ENCODE measurements around the gene AGAP2. TPM values are rescaled to one million over a fixed set of nuclear protein-coding genes. Genes with fewer than 3 reads are reported as not detected.

AGAP2 gene
- total and polyA plus RNA-seq, 2 of the 13 experiments (the other 11 are each of a cell fraction or from before 2014, with no cell fraction given), result 0.38 to 0.45 TPM

DNA sequence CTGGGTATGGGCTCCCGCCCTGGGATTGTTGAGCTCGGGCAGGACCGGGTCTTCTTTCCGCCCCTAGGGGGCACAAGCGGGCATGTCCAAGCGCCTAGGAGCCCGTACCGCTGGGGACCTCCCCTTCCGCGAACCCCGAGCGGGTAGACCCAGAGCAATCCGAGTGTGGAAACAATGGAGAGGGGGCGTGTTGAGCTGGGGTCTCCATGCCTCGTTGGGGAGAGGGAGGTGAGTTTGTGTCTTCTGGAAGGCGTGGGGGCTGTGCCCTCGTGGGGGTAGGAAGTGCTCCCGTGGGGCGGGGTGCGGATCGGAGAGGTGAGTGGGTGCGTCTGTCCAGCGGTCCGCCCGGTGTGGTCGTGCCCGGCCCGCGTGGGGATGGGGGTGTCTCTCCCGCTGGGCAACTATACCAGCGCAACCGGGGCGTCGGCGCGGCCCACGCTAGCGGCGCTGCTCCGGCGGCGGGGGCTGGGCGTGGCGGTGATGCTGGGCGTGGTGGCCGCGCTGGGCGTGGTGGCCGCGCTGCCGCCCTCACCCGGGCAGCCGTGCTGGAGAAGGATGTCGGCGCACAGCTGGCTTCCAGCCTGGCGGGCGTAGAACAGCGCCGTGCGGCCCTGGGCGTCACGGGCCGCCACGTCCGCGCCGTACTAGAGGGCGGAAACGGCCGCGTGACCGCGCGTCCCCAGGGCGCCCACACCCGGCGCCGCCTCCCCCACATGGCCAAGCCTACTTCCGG is 12.2 kb downstream of the AGAP2 start (continued):
- TF ChIP-seq, protein P1, sequence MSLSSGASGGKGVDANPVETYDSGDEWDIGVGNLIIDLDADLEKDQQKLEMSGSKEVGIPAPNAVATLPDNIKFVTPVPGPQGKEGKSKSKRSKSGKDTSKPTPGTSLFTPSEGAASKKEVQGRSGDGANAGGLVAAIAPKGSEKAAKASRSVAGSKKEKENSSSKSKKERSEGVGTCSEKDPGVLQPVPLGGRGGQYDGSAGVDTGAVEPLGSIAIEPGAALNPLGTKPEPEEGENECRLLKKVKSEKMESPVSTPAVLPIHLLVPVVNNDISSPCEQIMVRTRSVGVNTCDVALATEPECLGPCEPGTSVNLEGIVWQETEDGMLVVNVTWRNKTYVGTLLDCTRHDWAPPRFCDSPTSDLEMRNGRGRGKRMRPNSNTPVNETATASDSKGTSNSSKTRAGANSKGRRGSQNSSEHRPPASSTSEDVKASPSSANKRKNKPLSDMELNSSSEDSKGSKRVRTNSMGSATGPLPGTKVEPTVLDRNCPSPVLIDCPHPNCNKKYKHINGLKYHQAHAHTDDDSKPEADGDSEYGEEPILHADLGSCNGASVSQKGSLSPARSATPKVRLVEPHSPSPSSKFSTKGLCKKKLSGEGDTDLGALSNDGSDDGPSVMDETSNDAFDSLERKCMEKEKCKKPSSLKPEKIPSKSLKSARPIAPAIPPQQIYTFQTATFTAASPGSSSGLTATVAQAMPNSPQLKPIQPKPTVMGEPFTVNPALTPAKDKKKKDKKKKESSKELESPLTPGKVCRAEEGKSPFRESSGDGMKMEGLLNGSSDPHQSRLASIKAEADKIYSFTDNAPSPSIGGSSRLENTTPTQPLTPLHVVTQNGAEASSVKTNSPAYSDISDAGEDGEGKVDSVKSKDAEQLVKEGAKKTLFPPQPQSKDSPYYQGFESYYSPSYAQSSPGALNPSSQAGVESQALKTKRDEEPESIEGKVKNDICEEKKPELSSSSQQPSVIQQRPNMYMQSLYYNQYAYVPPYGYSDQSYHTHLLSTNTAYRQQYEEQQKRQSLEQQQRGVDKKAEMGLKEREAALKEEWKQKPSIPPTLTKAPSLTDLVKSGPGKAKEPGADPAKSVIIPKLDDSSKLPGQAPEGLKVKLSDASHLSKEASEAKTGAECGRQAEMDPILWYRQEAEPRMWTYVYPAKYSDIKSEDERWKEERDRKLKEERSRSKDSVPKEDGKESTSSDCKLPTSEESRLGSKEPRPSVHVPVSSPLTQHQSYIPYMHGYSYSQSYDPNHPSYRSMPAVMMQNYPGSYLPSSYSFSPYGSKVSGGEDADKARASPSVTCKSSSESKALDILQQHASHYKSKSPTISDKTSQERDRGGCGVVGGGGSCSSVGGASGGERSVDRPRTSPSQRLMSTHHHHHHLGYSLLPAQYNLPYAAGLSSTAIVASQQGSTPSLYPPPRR (CRISPR knock-in tag; IDR thresholded peaks at IDR 0.05; ENCODE audit: borderline replicate concordance), result no peak
- TF ChIP-seq GPN1 (CRISPR knock-in tag; IDR thresholded peaks at IDR 0.05; ENCODE audit: borderline replicate concordance), result no peak
- peak; percentile 40; the same call in 1 of the 2 replicates for TF ChIP-seq RBFOX2 (IDR thresholded peaks at IDR 0.05; ENCODE audit: low read depth, low read length)
- TF ChIP-seq, protein P2, sequence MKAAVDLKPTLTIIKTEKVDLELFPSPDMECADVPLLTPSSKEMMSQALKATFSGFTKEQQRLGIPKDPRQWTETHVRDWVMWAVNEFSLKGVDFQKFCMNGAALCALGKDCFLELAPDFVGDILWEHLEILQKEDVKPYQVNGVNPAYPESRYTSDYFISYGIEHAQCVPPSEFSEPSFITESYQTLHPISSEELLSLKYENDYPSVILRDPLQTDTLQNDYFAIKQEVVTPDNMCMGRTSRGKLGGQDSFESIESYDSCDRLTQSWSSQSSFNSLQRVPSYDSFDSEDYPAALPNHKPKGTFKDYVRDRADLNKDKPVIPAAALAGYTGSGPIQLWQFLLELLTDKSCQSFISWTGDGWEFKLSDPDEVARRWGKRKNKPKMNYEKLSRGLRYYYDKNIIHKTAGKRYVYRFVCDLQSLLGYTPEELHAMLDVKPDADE (CRISPR knock-in tag; IDR thresholded peaks at IDR 0.05), result no peak
- peak; percentile 46; the same call in 1 of the 2 replicates for TF ChIP-seq GABPB1 (CRISPR knock-in tag; IDR thresholded peaks at IDR 0.05)
- no peak for TF ChIP-seq ZNF354B (CRISPR knock-in tag; IDR thresholded peaks at IDR 0.05)
- TF ChIP-seq, protein P3, sequence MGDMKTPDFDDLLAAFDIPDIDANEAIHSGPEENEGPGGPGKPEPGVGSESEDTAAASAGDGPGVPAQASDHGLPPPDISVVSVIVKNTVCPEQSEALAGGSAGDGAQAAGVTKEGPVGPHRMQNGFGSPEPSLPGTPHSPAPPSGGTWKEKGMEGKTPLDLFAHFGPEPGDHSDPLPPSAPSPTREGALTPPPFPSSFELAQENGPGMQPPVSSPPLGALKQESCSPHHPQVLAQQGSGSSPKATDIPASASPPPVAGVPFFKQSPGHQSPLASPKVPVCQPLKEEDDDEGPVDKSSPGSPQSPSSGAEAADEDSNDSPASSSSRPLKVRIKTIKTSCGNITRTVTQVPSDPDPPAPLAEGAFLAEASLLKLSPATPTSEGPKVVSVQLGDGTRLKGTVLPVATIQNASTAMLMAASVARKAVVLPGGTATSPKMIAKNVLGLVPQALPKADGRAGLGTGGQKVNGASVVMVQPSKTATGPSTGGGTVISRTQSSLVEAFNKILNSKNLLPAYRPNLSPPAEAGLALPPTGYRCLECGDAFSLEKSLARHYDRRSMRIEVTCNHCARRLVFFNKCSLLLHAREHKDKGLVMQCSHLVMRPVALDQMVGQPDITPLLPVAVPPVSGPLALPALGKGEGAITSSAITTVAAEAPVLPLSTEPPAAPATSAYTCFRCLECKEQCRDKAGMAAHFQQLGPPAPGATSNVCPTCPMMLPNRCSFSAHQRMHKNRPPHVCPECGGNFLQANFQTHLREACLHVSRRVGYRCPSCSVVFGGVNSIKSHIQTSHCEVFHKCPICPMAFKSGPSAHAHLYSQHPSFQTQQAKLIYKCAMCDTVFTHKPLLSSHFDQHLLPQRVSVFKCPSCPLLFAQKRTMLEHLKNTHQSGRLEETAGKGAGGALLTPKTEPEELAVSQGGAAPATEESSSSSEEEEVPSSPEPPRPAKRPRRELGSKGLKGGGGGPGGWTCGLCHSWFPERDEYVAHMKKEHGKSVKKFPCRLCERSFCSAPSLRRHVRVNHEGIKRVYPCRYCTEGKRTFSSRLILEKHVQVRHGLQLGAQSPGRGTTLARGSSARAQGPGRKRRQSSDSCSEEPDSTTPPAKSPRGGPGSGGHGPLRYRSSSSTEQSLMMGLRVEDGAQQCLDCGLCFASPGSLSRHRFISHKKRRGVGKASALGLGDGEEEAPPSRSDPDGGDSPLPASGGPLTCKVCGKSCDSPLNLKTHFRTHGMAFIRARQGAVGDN (CRISPR knock-in tag; IDR thresholded peaks at IDR 0.05), result peak; percentile 68
- peak; percentile 71 for TF ChIP-seq HNRNPL (IDR thresholded peaks at IDR 0.05; ENCODE audit: low read depth, low read length)
- TF ChIP-seq, protein P4, sequence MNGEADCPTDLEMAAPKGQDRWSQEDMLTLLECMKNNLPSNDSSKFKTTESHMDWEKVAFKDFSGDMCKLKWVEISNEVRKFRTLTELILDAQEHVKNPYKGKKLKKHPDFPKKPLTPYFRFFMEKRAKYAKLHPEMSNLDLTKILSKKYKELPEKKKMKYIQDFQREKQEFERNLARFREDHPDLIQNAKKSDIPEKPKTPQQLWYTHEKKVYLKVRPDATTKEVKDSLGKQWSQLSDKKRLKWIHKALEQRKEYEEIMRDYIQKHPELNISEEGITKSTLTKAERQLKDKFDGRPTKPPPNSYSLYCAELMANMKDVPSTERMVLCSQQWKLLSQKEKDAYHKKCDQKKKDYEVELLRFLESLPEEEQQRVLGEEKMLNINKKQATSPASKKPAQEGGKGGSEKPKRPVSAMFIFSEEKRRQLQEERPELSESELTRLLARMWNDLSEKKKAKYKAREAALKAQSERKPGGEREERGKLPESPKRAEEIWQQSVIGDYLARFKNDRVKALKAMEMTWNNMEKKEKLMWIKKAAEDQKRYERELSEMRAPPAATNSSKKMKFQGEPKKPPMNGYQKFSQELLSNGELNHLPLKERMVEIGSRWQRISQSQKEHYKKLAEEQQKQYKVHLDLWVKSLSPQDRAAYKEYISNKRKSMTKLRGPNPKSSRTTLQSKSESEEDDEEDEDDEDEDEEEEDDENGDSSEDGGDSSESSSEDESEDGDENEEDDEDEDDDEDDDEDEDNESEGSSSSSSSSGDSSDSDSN (CRISPR knock-in tag; IDR thresholded peaks at IDR 0.05), result peak; percentile 53; the same call in 1 of the 2 replicates
- TF ChIP-seq KLF15 (CRISPR knock-in tag; IDR thresholded peaks at IDR 0.05; ENCODE audit: borderline replicate concordance), result no peak
- no peak for TF ChIP-seq ATM (IDR thresholded peaks at IDR 0.05; ENCODE audit: borderline replicate concordance)
- TF ChIP-seq ELF3 (CRISPR knock-in tag; IDR thresholded peaks at IDR 0.05), result no peak
- TF ChIP-seq, protein P5, sequence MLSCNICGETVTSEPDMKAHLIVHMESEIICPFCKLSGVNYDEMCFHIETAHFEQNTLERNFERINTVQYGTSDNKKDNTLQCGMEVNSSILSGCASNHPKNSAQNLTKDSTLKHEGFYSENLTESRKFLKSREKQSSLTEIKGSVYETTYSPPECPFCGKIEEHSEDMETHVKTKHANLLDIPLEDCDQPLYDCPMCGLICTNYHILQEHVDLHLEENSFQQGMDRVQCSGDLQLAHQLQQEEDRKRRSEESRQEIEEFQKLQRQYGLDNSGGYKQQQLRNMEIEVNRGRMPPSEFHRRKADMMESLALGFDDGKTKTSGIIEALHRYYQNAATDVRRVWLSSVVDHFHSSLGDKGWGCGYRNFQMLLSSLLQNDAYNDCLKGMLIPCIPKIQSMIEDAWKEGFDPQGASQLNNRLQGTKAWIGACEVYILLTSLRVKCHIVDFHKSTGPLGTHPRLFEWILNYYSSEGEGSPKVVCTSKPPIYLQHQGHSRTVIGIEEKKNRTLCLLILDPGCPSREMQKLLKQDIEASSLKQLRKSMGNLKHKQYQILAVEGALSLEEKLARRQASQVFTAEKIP (CRISPR knock-in tag; IDR thresholded peaks at IDR 0.05; ENCODE audit: borderline replicate concordance), result no peak
